BJ (cell line): ENCODE results near the gene PTBP1. TPM values are rescaled to one million over a fixed set of nuclear protein-coding genes. Genes with fewer than 3 reads are reported as not detected.

Experiments used
- CTCF ChIA-PET: fragments of 350-600 bp; formaldehyde crosslinking; extraction: SDS; loops from one replicate; lab custom pipeline; 2021; ENCODE audit warnings: antibody characterized with exemption, inconsistent platforms; lab: Yijun Ruan, JAX
- POLR2A ChIA-PET: fragments of 300-600 bp; sonication (Branson Sonifier 250); formaldehyde crosslinking; extraction: SDS; loops from one replicate; lab custom pipeline; 2021; ENCODE audit warnings: antibody characterized with exemption; lab: Charles Lee
- DNase-seq: peaks from one replicate; pipeline ENCODE4 v3.0.0-alpha.2; 2011; ENCODE audit warnings: low read depth
- H3K27me3 ChIP-seq: 2 replicates; pipeline ENCODE4 v1.6.0; 2011; ENCODE audit warnings: low read length; ENCODE audit not compliant: control insufficient read depth, insufficient read depth
- H3K36me3 ChIP-seq: 2 replicates; pipeline ENCODE4 v1.5.1; 2011; ENCODE audit warnings: low read length; ENCODE audit not compliant: control insufficient read depth, insufficient read depth
- H3K4me3 ChIP-seq: 2 replicates; pipeline ENCODE4 v1.5.1; 2011; ENCODE audit warnings: low read depth, mild to moderate bottlenecking, control low read depth, low read length
- polyA plus RNA-seq: library from polyadenylated mRNA; depleted of rRNA; stranded (reverse); fragments of >200 nt; gene quantifications from 2 replicates; pipeline ENCODE4 v1.2.3, GENCODE V29; 2011
- TF ChIP-seq, protein P1 (sequence below): IDR thresholded peaks from 2 replicates; pipeline ENCODE4 v1.5.1; 2011; ENCODE audit warnings: low read depth, mild to moderate bottlenecking, control low read depth, inconsistent platforms, low read length, moderate library complexity; ENCODE audit not compliant: insufficient read depth

The PTBP1 gene
- polyA plus RNA-seq, 1 experiment: 328 TPM

DNA sequence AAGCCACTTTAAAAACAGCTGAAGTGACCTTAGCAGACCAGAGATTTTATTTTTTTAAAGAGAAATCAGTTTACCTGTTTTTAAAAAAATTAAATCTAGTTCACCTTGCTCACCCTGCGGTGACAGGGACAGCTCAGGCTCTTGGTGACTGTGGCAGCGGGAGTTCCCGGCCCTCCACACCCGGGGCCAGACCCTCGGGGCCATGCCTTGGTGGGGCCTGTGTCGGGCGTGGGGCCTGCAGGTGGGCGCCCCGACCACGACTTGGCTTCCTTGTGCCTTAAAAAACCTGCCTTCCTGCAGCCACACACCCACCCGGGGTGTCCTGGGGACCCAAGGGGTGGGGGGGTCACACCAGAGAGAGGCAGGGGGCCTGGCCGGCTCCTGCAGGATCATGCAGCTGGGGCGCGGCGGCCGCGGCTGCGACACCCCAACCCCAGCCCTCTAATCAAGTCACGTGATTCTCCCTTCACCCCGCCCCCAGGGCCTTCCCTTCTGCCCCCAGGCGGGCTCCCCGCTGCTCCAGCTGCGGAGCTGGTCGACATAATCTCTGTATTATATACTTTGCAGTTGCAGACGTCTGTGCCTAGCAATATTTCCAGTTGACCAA is 13.7 kb downstream of the PTBP1 start:
- ChIA-PET CTCF (interaction anchor here (0.8 to 1.2 kb wide), 2 partner anchors 9 to 40 kb away, joined by 3 to 4 read pairs; no protein-coding TSS in a partner anchor), POLR2A (no interaction called here)
- no peaks in the 10 kb centered on the region for H3K27me3 ChIP-seq
- TF ChIP-seq, protein P1, sequence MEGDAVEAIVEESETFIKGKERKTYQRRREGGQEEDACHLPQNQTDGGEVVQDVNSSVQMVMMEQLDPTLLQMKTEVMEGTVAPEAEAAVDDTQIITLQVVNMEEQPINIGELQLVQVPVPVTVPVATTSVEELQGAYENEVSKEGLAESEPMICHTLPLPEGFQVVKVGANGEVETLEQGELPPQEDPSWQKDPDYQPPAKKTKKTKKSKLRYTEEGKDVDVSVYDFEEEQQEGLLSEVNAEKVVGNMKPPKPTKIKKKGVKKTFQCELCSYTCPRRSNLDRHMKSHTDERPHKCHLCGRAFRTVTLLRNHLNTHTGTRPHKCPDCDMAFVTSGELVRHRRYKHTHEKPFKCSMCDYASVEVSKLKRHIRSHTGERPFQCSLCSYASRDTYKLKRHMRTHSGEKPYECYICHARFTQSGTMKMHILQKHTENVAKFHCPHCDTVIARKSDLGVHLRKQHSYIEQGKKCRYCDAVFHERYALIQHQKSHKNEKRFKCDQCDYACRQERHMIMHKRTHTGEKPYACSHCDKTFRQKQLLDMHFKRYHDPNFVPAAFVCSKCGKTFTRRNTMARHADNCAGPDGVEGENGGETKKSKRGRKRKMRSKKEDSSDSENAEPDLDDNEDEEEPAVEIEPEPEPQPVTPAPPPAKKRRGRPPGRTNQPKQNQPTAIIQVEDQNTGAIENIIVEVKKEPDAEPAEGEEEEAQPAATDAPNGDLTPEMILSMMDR: no peak
- peaks cover 35% of the 10 kb centered on the region for H3K36me3 ChIP-seq
- H3K4me3 ChIP-seq: no peak overlapping the region
- no peak for DNase-seq

GRCh38 chr19:811506-812048 is 14.3 kb downstream of the PTBP1 start:
- DNase-seq: no peak
- TF ChIP-seq, protein P1: no peak
- no peak overlapping the region for H3K4me3 ChIP-seq
- POLR2A ChIA-PET: no interaction called here
- CTCF ChIA-PET: interaction anchor here (0.8 to 1.2 kb wide), 2 partner anchors 9 to 41 kb away, joined by 3 to 4 read pairs; no protein-coding TSS in a partner anchor
- H3K27me3 ChIP-seq: no peaks in the 10 kb centered on the region
- H3K36me3 ChIP-seq: peaks cover 32% of the 10 kb centered on the region

- TF ChIP-seq, protein P1: no peak
- CTCF ChIA-PET: interaction anchor here (0.8 to 1.2 kb wide), 2 partner anchors 10 to 41 kb away, joined by 3 to 4 read pairs; no protein-coding TSS in a partner anchor
- Histone ChIP-seq H3K27me3 (no peaks in the 10 kb centered on the region), H3K36me3 (peaks cover 26% of the 10 kb centered on the region), H3K4me3 (no peak overlapping the region)
- POLR2A ChIA-PET: no interaction called here
- no peak for DNase-seq
These were observed 14.9 kb downstream of the PTBP1 start for GRCh38 chr19:812049-812746.

DNA sequence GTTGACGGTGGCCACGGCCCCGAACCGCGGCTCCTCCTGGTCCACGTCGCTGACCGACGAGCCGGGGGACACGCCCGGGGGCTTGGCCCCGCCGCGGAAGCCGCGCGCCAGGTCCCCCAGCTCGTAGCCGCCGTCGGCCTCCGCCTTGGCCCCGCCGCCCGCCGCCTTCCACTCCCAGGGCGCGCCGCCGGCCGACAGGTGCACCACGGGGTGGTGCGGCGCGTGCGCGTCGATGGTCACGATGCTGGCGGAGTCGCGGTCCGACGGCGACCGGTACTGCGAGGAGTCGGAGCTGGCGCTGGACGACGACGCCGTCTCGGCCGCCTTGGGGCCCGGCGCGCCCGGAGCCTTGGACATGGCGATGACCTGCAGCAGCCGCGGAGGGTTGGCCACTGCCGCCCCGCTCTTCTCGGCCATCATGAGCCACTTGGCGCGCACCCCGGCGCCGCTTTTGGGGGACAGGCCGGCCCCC is 15.5 kb downstream of the PTBP1 start:
- DNase-seq: no peak
- Histone ChIP-seq H3K36me3 (peaks cover 23% of the 10 kb centered on the region), H3K27me3 (no peaks in the 10 kb centered on the region), H3K4me3 (no peak overlapping the region)
- ChIA-PET CTCF (no interaction called here), POLR2A (no interaction called here)
- TF ChIP-seq, protein P1: no peak
